RWPE2 (cell line): Measurements from ENCODE around the gene SULT1A1.

Source experiments
- ATAC-seq: fragments of 200-7000 bp; cut with Tn5 transposase; 3 replicates; pipeline ENCODE4 v1.9.1; 2021; ENCODE audit warnings: low read depth
- DNase-seq: peaks from one replicate; pipeline ENCODE4 v3.0.0-alpha.2; 2020; ENCODE audit warnings: low spot score
- H3K27ac ChIP-seq: fragments of 450-650 bp; 2 replicates; pipeline ENCODE4 v1.5.1; 2017; ENCODE audit warnings: mild to moderate bottlenecking; ENCODE audit not compliant: poor library complexity, severe bottlenecking
- H3K27me3 ChIP-seq: fragments of 250-450 bp; sonication (Bioruptor Pico); 2 replicates; pipeline ENCODE4 v1.5.1; 2021; ENCODE audit warnings: mild to moderate bottlenecking, moderate library complexity; ENCODE audit not compliant: insufficient read depth, poor library complexity, severe bottlenecking
- H3K36me3 ChIP-seq: fragments of 250-450 bp; sonication (Bioruptor Pico); 2 replicates; pipeline ENCODE4 v1.5.1; 2020; ENCODE audit warnings: low read depth, mild to moderate bottlenecking, moderate library complexity
- H3K4me1 ChIP-seq: fragments of 250-450 bp; sonication (Bioruptor Pico); 2 replicates; pipeline ENCODE4 v1.5.1; 2021; ENCODE audit warnings: mild to moderate bottlenecking, moderate library complexity; ENCODE audit not compliant: insufficient read depth, poor library complexity, severe bottlenecking
- H3K4me3 ChIP-seq: fragments of 250-450 bp; sonication (Bioruptor Pico); 2 replicates; pipeline ENCODE4 v1.5.1; 2021; ENCODE audit warnings: mild to moderate bottlenecking, moderate library complexity; ENCODE audit not compliant: severe bottlenecking
- H3K9me3 ChIP-seq: fragments of 250-450 bp; sonication (Bioruptor Pico); 2 replicates; pipeline ENCODE4 v1.5.1; 2021; ENCODE audit warnings: mild to moderate bottlenecking, moderate library complexity; ENCODE audit not compliant: severe bottlenecking
- CTCF ChIP-seq: fragments of 450-650 bp; IDR thresholded peaks from one replicate; pipeline ENCODE4 v1.5.1; 2017; ENCODE audit warnings: mild to moderate bottlenecking, moderate library complexity; ENCODE audit not compliant: poor library complexity, severe bottlenecking

SULT1A1 gene

GRCh38 chr16:28558456-28558855 lies 51.4 kb downstream of the SULT1A1 start:
- DNase-seq = no peak
- Histone ChIP-seq H3K36me3 (peaks cover 16% of the 10 kb centered on the region), H3K27me3 (no peaks in the 10 kb centered on the region), H3K9me3 (no peaks in the 10 kb centered on the region), H3K4me1 (peaks cover 1% of the 10 kb centered on the region), H3K27ac (no peak overlapping the region), H3K4me3 (no peak overlapping the region)
- no peak for TF ChIP-seq CTCF
- ATAC-seq = no peak

GRCh38 chr16:28556914-28557320 lies 52.9 kb downstream of the SULT1A1 start:
- H3K9me3 ChIP-seq = no peaks in the 10 kb centered on the region
- H3K4me3 ChIP-seq = no peak overlapping the region
- no peaks in the 10 kb centered on the region for H3K27me3 ChIP-seq
- peaks cover 16% of the 10 kb centered on the region for H3K36me3 ChIP-seq
- TF ChIP-seq CTCF = no peak
- no peak for ATAC-seq
- H3K4me1 ChIP-seq = peaks cover 4% of the 10 kb centered on the region
- DNase-seq = no peak
- H3K27ac ChIP-seq = no peak overlapping the region

GRCh38 chr16:28555561-28555960 lies 54.3 kb downstream of the SULT1A1 start:
- Histone ChIP-seq H3K27me3 (no peaks in the 10 kb centered on the region), H3K9me3 (no peaks in the 10 kb centered on the region), H3K4me1 (peaks cover 4% of the 10 kb centered on the region), H3K4me3 (no peak overlapping the region), H3K27ac (no peak overlapping the region), H3K36me3 (peaks cover 16% of the 10 kb centered on the region)
- ATAC-seq (no peak), DNase-seq (no peak)
- no peak for TF ChIP-seq CTCF
